SK-N-SH (cell line): ENCODE data around the gene PON3. TPM values are rescaled to one million over a fixed set of nuclear protein-coding genes. Genes with fewer than 3 reads are reported as not detected.

Source experiments
- CTCF ChIA-PET: fragments of 300-600, 350-600 bp; formaldehyde crosslinking; extraction: SDS; loops from one replicate; lab custom pipeline; 2021; lab: Yijun Ruan, JAX
- POLR2A ChIA-PET: fragments of 350-600 bp; sonication (Branson Sonifier 250); formaldehyde crosslinking; extraction: SDS; loops from one replicate; lab custom pipeline; 2020; ENCODE audit warnings: antibody characterized with exemption, inconsistent platforms; lab: Yijun Ruan, JAX
- DNase-seq: peaks from one replicate; pipeline ENCODE4 v3.0.0; 2012
- H2AFZ ChIP-seq: fragments of 200-600 bp; sonication (generic); 2 replicates; pipeline ENCODE4 v1.8.1; 2016; ENCODE audit warnings: antibody characterized with exemption, mild to moderate bottlenecking, low read depth
- H3F3A ChIP-seq: fragments of 200-600 bp; sonication (generic); replicated peaks from 2 replicates; pipeline ENCODE3; 2016; ENCODE audit warnings: antibody characterized with exemption, mild to moderate bottlenecking; ENCODE audit not compliant: insufficient read depth
- H3K27ac ChIP-seq, 2 experiments: fragments of 200-500 bp in 1 of 2; fragments of 200-600 bp in 1 of 2; sonication (Bioruptor generic) in 1 of 2; sonication (generic), shearing (Covaris generic) in 1 of 2; 2 replicates each; pipeline versions ENCODE4 v1.5.1 to v1.6.1; 2014 to 2016; ENCODE audit warnings: low read depth in 2 of 2, inconsistent platforms in 1 of 2, low read length in 1 of 2, mild to moderate bottlenecking in 1 of 2, mixed read lengths in 1 of 2
- H3K27me3 ChIP-seq: fragments of 200-600 bp; sonication (generic), shearing (Covaris generic); 2 replicates; pipeline ENCODE4 v1.6.1; 2016; ENCODE audit warnings: mixed run types; ENCODE audit not compliant: insufficient read depth
- H3K36me3 ChIP-seq, 2 experiments: fragments of 200-500 bp in 1 of 2; fragments of 200-600 bp in 1 of 2; sonication (Bioruptor generic) in 1 of 2; sonication (generic) in 1 of 2; replicated peaks in 1 of 2; 2 replicates each; pipeline versions ENCODE3 to v1.5.1; 2014 to 2016; ENCODE audit warnings: low read length in 1 of 2, mild to moderate bottlenecking in 1 of 2; ENCODE audit not compliant: insufficient read depth in 2 of 2, control insufficient read depth in 1 of 2
- H3K4me1 ChIP-seq, 2 experiments: fragments of 200-500 bp in 1 of 2; fragments of 200-600 bp in 1 of 2; sonication (Bioruptor generic) in 1 of 2; sonication (generic), shearing (Covaris generic) in 1 of 2; 2 replicates each; pipeline versions ENCODE4 v1.5.1 to v1.6.1; 2014 to 2016; ENCODE audit warnings: low read depth in 1 of 2, low read length in 1 of 2, mixed run types in 1 of 2; ENCODE audit not compliant: insufficient read depth in 2 of 2, control insufficient read depth in 1 of 2
- H3K4me2 ChIP-seq: fragments of 200-600 bp; sonication (generic), shearing (Covaris generic); 2 replicates; pipeline ENCODE4 v1.6.1; 2017; ENCODE audit warnings: mixed run types
- H3K4me3 ChIP-seq, 2 experiments: fragments of 200-500 bp in 1 of 2; fragments of 200-600 bp in 1 of 2; sonication (Bioruptor generic) in 1 of 2; sonication (generic), shearing (Covaris generic) in 1 of 2; 2 replicates each; pipeline versions ENCODE4 v1.5.1 to v1.8.1; 2014 to 2016; ENCODE audit warnings: low read depth in 2 of 2, inconsistent platforms in 1 of 2, low read length in 1 of 2, mild to moderate bottlenecking in 1 of 2, mixed read lengths in 1 of 2, moderate library complexity in 1 of 2
- H3K79me2 ChIP-seq: fragments of 200-600 bp; sonication (generic); 2 replicates; pipeline ENCODE4 v1.8.1; 2017; ENCODE audit warnings: mild to moderate bottlenecking; ENCODE audit not compliant: insufficient read depth
- H3K9ac ChIP-seq: fragments of 200-600 bp; sonication (generic); 2 replicates; pipeline ENCODE4 v1.6.1; 2017; ENCODE audit warnings: mixed run types
- H3K9me2 ChIP-seq: fragments of 200-600 bp; sonication (generic); 2 replicates; pipeline ENCODE4 v1.6.1; 2017; ENCODE audit warnings: mixed run types
- H3K9me3 ChIP-seq: fragments of 200-600 bp; sonication (generic); 2 replicates; pipeline ENCODE4 v1.6.1; 2017; ENCODE audit warnings: mixed run types, mild to moderate bottlenecking, moderate library complexity
- H4K20me1 ChIP-seq: fragments of 200-600 bp; sonication (generic); 2 replicates; pipeline ENCODE4 v1.6.1; 2017; ENCODE audit warnings: mild to moderate bottlenecking, mixed run types; ENCODE audit not compliant: insufficient read depth
- GABPA ChIP-seq: IDR thresholded peaks from 2 replicates; pipeline ENCODE4 v1.4.0; 2012; ENCODE audit warnings: low read depth, mild to moderate bottlenecking
- JUND ChIP-seq: IDR thresholded peaks from 2 replicates; pipeline ENCODE4 v1.4.0; 2012
- MXI1 ChIP-seq: IDR thresholded peaks from 2 replicates; pipeline ENCODE4 v1.6.1; 2012; ENCODE audit warnings: mild to moderate bottlenecking, low read depth, low read length, improper control_type of control experiment
- NFIC ChIP-seq: IDR thresholded peaks from 2 replicates; pipeline ENCODE4 v1.4.0; 2012; ENCODE audit warnings: borderline replicate concordance
- POLR2AphosphoS5 ChIP-seq: IDR thresholded peaks from 2 replicates; pipeline ENCODE4 v1.6.1; 2012; ENCODE audit warnings: low read depth, low read length
- REST ChIP-seq: IDR thresholded peaks from 2 replicates; pipeline ENCODE4 v1.6.1; 2012; ENCODE audit warnings: mild to moderate bottlenecking, low read depth, low read length, moderate library complexity
- SIN3A ChIP-seq: IDR thresholded peaks from 2 replicates; pipeline ENCODE4 v1.6.1; 2012; ENCODE audit warnings: low read depth, mild to moderate bottlenecking, low read length, moderate library complexity, borderline replicate concordance
- TAF1 ChIP-seq: IDR thresholded peaks from 2 replicates; pipeline ENCODE4 v1.6.1; 2012; ENCODE audit warnings: low read depth, mild to moderate bottlenecking, low read length, moderate library complexity, borderline replicate concordance
- YY1 ChIP-seq: IDR thresholded peaks from 2 replicates; pipeline ENCODE4 v1.4.0; 2012; ENCODE audit warnings: low read depth, mild to moderate bottlenecking
- ZBTB33 ChIP-seq: IDR thresholded peaks from 2 replicates; pipeline ENCODE4 v1.4.0; 2012; ENCODE audit warnings: low read depth, borderline replicate concordance
- WGBS: methylation state at CpG from one replicate; pipeline ENCODE4 v1.1.6; 2017; ENCODE audit warnings: low lambda C conversion rate; 5-methylcytosine and 5-hydroxymethylcytosine counted together
- polyA plus RNA-seq, 3 experiments: library from polyadenylated mRNA; depleted of rRNA; stranded (reverse); fragments of >200 nt; gene quantifications; 2 replicates each; pipeline ENCODE4 v1.2.3, GENCODE V29; 2012
- TF ChIP-seq, protein P1 (sequence below): IDR thresholded peaks from 2 replicates; pipeline ENCODE4 v1.4.0; 2012; ENCODE audit warnings: low read depth
- TF ChIP-seq, protein P2 (sequence below): fragments of 150-350 bp; IDR thresholded peaks from 2 replicates; pipeline ENCODE4 v1.6.1; 2016; ENCODE audit warnings: mild to moderate bottlenecking, low read depth, low read length
- TF ChIP-seq, protein P3 (sequence below): IDR thresholded peaks from 2 replicates; pipeline ENCODE4; 2012

PON3 gene
- polyA plus RNA-seq, 1 of the 3 experiments (the other 2 are of a cell fraction): not detected

- Histone ChIP-seq H3K27ac (peak within 1 kb of the TSS; percentile 64 to 83), H3K9me3 (no peaks in the 10 kb centered on the region), H3K9me2 (no peaks in the 10 kb centered on the region), H3K36me3 (peaks cover 0 to 6% of the 10 kb centered on the region in 2 experiments), H3K4me1 (peaks cover 0 to 6% of the 10 kb centered on the region in 2 experiments; a peak in 1 of 4 replicates), H4K20me1 (no peaks in the 10 kb centered on the region), H3K9ac (peak within 1 kb of the TSS; percentile 86), H3K4me2 (peak within 1 kb of the TSS; percentile 76), H3K4me3 (peak within 1 kb of the TSS; percentile 70 to 72), H2AFZ (peak within 1 kb of the TSS; percentile 99), H3K27me3 (no peaks in the 10 kb centered on the region), H3K79me2 (peaks cover 38% of the 10 kb centered on the region), H3F3A (no peaks in the 10 kb centered on the region)
- TF ChIP-seq SIN3A (peak; percentile 48; the same call in 1 of the 2 replicates), NFIC (no peak), MXI1 (peak; percentile 73), ZBTB33 (peak; percentile 24; the same call in 1 of the 2 replicates), POLR2AphosphoS5 (peak; percentile 92; the same call in 1 of the 2 replicates), TAF1 (peak; percentile 91), YY1 (peak; percentile 83), REST (peak; percentile 30; the same call in 1 of the 2 replicates), JUND (no peak), GABPA (no peak)
- TF ChIP-seq, protein P1, sequence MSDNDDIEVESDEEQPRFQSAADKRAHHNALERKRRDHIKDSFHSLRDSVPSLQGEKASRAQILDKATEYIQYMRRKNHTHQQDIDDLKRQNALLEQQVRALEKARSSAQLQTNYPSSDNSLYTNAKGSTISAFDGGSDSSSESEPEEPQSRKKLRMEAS: peak; percentile 71; the same call in 1 of the 2 replicates
- TF ChIP-seq, protein P2, sequence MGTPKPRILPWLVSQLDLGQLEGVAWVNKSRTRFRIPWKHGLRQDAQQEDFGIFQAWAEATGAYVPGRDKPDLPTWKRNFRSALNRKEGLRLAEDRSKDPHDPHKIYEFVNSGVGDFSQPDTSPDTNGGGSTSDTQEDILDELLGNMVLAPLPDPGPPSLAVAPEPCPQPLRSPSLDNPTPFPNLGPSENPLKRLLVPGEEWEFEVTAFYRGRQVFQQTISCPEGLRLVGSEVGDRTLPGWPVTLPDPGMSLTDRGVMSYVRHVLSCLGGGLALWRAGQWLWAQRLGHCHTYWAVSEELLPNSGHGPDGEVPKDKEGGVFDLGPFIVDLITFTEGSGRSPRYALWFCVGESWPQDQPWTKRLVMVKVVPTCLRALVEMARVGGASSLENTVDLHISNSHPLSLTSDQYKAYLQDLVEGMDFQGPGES: 0 out of 2 replicates have a peak, but pooled peaks have one; percentile 5
- TF ChIP-seq, protein P3, sequence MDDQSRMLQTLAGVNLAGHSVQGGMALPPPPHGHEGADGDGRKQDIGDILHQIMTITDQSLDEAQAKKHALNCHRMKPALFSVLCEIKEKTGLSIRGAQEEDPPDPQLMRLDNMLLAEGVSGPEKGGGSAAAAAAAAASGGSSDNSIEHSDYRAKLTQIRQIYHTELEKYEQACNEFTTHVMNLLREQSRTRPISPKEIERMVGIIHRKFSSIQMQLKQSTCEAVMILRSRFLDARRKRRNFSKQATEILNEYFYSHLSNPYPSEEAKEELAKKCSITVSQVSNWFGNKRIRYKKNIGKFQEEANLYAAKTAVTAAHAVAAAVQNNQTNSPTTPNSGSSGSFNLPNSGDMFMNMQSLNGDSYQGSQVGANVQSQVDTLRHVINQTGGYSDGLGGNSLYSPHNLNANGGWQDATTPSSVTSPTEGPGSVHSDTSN: peak; percentile 30; the same call in 1 of the 2 replicates
- peak; percentile 94 for DNase-seq
- CTCF ChIA-PET: interaction anchor here (0.6 to 1.9 kb wide), 6 partner anchors 15 to 986 kb away, joined by 3 to 12 read pairs (median 3); no protein-coding TSS in a partner anchor
- POLR2A ChIA-PET: interaction anchor here (0.7 to 1.3 kb wide), 3 partner anchors 9 to 125 kb away, joined by 3 read pairs; no protein-coding TSS in a partner anchor
- WGBS: 9% methylated on average over 41 of the region's 58 CpGs
Observed at GRCh38 chr7:95434557-95435421, 38.6 kb upstream of the PON3 start, which contains the start of gene PON2. TSS of gene PON2 (minus strand) at chr7:95435028. CDS start at chr7:95434951, 77 bp downstream.
